Fibroblast of skin of left quadriceps (primary cell): ENCODE results near the gene OR1S2.
"Not testable (repeated sequence)": the region's sequence is repeated elsewhere in the genome, so short reads cannot be mapped to it uniquely, and the experiment has no call there.

ENCODE experiments used
- DNase-seq, 2 experiments: peaks; one replicate each; pipeline ENCODE4 v3.0.0-alpha.2; 2013; ENCODE audit warnings: low read depth in 2 of 2

Gene OR1S2, protein sequence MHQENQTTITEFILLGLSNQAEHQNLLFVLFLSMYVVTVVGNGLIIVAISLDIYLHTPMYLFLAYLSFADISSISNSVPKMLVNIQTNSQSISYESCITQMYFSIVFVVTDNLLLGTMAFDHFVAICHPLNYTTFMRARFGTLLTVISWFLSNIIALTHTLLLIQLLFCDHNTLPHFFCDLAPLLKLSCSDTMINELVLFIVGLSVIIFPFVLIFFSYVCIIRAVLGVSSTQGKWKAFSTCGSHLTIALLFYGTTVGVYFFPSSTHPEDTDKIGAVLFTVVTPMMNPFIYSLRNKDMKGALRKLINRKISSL

DNA sequence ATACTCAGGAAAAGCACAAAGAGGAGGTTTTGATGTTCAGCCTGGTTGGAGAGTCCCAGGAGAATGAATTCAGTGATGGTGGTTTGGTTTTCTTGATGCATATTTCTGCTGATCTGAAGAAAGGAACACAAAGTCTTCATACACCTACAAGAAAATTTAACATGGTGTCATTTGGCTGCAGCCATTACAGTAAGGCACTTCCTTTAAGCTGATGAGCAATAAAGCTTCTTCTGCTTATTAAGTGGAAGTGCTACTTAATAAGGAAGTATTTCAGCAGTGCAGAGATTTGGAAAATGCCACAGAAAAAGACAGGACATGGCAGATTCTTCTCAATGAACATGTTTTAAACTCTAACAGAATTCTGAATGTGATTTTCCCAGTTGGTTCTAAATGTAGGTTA, at the start of gene OR1S2:
TSS of gene OR1S2 (minus strand) at position 101 of the 400 bp plus-strand sequence. CDS start at position 101, 0 bp downstream.
- DNase-seq: no peak

DNA sequence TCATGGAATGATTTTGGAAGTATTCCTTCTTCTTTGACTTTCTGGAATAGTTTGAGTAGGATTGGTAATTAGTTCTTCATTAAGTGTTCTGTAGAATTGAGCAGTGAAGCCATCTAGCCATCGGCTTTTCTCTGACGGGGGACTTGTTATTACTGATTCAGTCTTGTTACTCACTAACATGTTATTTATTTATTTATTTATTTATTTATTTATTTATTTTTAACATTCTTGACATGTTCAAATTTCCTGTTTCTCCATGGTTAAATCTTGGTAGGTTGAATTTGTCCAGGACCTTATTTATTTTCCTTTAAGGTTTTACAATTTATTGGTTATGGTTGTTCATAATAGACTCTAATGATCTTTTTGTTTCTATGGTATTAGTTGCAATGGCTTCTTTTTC, 40.0 kb upstream of the OR1S2 start:
- DNase-seq: no peak

DNA sequence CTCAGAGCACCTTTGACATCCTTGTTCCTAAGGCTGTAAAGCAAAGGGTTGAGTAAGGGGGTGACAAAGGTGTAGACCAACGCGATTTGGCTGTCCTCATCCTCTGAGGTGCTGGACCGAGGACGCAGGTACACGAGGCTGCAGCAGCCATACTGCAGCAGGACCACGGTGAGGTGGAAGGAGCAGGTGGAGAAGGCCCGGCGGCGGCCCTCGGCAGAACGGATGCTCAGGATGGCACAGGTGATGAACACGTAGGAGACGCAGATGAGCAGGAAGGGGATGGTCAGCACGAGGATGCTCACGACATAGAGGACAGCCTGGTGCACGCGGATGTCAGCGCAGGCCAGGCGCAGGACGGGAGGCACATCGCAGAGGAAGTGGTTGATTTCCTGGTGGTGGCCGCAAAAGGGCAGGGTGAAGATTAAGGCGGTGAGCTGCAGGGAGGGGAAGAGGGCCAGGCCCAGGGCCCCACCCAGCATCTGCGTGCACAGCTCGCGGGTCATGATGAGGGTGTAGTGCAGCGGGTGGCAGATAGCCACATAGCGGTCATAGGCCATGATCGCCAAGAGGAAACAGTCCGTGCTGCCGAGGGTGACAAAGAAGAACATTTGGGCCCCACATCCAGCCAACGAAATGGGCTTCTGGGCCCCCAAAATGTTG, 24.1 kb upstream of the OR1S2 start:
- DNase-seq: no peak

DNA sequence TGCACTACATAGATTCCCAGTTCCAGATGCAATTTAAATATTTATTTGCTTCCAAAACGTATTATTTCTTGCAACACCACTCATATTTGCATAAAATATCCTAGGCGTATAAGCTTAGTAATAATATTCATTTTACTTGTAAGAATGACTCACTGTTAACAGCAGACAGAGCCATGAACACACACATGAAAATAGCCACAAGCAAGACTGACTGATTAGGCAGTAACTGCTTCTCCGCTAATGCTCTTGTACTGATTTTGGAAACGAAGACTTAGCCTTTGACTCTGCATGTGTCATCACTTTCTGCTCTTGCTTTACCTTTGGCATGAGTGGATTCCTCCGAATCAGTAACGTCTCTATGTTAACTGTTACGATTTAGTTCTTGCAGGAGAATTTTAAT, 18.8 kb upstream of the OR1S2 start:
- no peak for DNase-seq

DNA sequence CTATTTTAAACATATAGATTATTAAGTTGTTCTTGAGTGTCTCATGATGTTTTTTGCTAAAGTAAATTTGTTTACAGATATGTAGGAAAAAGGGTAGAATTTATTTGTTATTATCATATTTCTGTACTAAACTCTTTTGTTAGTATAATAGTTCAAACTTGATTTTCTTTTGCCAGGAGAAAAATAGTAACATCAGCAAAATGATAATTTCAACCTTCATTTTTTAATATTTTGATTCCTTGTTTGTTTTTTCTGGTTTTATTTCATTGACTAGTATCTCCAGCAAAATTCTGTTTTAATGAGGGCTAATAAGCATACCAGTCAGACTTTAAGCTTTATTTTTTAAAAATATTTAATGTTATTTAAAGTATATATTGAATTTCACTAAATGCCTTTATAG, 12.5 kb upstream of the OR1S2 start:
- DNase-seq: no peak

DNA sequence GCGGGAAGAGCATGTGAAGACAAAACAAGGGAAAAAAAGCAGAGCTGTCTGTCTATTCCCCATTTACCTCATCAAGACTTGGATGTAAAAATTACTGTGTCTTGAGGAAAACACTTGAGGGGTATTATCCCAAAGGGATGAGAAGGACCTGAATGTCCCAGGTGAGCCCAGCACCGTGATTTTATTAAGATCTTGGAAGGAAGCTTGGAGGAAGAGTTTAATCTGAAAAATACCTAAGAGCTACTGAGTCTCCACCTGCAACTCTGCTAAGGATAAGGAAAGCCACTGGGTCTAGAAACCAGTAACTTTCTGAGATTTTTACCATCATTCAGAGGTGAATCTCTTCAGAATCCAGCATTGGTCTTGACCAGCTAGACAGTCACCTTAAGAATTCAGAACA, 8.5 kb upstream of the OR1S2 start, which contains the start of gene OR1S1:
TSS of gene OR1S1 (plus strand) at position 301 of the 400 bp plus-strand sequence.
- not testable (repeated sequence) for DNase-seq

DNA sequence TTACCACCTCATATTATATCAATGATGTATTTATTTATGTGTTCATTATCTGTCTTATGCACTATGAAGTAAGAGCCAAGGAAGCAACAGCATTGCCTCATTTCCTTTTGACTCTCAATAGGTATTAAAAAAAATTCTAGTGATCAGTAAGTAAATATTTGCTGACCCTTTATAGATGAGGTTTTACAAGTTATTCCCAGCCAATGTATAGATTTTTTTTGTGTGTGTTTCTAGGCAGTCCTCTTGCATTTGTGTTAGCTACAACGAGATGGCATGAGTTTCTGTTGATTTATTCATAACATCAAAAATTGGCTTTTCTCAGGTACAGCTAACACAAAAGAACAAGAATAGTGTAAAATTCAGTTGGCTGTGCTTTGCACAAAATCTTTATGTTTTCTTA, 4.7 kb downstream of the OR1S2 start:
- DNase-seq: no peak

DNA sequence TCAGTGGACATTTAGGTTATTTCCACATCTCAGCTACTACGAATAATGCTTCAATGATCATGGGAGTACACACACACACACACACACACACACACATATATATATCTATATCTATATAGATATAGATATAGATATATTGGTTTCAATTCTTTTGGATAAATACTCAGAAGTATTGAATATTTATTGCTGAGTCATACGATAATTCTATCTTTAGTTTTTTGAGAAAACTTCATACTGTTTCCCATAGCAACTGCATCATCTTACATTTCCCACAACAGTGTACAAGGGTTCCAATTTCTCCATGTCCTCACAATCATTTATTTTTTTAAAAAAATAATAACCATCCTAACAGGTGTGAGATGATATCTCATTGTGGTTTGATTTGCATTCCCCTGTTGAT, 8.0 kb downstream of the OR1S2 start:
- DNase-seq: no peak

DNA sequence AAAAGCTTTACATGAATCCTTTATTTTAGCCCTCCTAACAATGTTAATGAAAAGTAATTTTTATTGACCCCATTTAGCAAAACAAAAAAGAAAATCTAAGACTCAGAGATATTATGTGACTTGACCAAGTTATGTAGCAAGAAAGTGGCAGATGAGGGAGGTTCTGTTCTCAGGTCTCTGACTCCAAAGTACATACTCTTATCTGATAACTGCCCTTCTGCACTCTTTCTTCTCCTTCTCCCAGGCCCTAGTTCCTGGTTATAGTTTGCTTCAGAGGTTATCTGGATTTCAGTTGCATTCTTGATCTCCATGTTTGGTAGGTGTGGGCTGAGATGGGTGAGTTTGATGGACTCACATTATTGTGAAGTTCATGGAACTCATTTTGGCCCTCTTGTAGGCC, 10.6 kb downstream of the OR1S2 start:
- no peak for DNase-seq

DNA sequence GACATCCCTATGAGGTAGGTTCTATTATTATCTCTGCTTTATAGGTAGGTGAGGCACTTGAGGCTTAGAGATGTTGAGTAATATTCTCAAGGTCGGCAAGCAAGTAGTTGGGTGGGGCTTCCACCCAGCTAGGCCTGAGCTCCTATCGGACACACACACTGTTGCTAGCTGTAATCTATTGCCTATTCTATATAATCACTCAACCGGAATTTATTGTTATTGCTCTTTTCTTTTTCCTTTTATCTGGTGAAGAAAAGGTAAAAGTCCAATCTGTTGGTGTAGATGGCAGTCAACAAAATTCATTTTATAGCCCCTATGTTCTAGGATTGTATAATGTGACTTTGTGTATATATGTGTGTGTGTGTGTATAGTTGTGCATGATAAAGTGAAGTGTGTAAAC, 11.7 kb downstream of the OR1S2 start:
- no peak for DNase-seq

DNA sequence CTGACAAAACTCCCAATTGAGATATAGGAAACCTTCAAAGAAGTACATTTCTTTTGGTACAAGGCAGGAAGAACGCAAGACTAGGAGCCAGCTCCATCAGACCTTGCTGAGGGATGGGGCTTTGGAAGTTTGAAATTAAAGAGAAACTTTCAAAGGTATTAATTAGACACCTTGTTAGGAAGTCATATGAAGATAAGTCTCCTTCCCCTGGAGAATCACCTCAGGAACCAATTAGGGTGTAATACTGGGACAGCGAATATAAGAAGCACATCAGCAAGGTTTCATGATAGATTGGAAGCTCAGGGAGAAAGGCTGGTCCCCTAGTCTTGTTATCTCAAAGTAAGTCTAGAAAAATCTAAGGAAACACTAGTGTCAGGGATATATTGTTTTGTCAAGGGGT, 15.2 kb downstream of the OR1S2 start, which contains the start of gene OR9Q2:
TSS of gene OR9Q2 (plus strand) at position 301 of the 400 bp plus-strand sequence. CDS start 1,421 bp downstream, outside the sequence.
- DNase-seq: no peak

DNA sequence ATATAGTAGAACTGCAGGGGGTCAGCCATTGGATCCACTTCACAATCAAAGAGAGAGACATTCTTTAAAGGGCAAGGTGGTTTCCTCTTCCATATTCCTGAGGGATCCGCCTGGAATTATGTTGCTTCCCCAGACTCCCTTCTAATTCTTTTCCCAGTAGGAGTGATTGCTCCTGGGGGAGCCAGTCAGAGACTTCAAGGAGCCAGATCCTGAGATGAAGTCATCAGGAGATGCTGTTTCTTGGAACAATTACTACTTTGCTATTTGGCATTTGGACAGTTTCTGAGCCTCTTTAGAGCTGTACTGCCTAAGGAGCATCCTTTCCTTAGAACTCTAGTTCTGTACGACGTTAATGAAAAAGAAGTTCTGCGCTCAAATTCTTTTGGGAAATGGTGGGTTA, 17.0 kb downstream of the OR1S2 start:
- no peak for DNase-seq

DNA sequence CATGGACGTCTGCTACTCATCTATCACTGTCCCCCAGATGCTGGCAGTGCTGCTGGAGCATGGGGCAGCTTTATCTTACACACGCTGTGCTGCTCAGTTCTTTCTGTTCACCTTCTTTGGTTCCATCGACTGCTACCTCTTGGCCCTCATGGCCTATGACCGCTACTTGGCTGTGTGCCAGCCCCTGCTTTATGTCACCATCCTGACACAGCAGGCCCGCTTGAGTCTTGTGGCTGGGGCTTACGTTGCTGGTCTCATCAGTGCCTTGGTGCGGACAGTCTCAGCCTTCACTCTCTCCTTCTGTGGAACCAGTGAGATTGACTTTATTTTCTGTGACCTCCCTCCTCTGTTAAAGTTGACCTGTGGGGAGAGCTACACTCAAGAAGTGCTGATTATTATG, 24.3 kb downstream of the OR1S2 start:
- DNase-seq: no peak

DNA sequence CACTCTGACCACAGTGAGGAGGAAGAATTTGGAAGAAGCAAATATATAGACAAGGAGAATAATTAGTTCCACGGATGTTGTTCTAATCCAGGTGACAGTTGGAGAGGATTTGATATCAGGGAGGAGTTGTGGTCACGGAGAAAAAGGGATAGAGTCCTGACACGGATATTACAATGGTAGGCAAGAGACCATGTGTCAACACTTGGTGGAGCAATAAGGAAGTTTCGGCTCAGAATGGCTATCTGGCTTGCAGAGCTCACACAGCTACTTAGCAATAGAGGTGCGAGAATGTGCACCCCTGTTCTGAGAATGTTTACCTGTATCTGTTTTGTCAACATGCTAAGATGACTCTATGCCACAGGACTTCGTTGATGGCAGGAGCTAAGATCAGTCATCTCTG, 25.5 kb downstream of the OR1S2 start:
- DNase-seq: no peak

DNA sequence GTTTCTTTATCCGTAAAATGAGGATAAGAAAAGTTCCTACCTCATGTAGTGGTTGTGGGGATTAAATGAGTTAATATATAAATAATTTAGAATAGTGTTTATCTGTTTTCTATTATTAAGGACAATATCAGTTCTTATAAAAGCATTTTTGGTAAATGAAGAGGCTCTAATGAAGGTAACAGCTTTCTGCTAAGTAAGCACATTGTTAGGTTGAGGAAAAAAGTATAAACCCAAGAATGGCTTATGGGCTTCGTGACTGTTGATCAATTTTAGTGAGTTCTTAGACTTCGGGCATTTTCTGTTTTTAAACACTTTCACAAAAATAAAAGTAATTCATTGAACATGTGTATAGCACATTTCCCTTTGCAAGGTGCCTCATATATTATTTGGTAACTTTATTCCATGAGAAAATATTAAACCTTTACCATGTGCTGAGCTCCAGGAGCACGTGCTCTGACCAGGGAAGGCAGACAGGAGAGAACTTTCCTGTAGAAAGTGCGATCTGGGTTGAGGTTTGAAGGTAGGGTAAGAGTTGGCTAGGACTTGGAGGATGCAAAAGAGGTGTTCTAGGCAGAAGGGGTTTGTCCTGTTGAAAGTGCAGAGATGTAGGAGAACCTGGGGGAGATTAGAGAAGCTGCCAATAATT, 26.4 kb downstream of the OR1S2 start:
- DNase-seq: no peak

DNA sequence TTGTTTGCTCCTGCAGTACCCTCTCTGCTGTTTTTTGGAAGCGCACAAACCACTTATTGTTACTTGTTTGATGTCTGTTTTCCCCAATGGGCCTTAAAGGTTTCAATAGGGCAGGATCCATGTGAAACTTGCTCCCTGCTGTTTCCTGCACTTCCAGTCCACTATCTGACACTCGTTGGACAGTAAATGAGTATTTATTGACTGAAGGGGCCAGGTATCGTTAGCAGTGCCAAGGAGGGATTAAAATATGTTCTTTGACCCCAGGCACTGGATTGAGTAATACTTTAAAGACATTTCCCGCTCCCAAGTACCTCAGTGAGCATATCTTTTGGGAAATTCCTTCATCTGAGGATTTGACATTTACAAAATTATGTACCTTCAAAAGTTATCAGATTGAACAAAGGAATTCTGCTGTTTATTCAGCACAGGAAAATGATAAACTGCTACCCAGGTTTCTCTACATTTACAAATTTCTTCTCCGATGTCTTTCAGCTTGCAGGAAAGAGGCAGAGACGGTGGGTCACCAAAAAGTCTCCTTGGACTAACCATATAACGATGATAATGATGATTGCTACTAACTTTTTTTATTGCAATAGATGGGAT, 38.3 kb downstream of the OR1S2 start:
- no peak for DNase-seq

DNA sequence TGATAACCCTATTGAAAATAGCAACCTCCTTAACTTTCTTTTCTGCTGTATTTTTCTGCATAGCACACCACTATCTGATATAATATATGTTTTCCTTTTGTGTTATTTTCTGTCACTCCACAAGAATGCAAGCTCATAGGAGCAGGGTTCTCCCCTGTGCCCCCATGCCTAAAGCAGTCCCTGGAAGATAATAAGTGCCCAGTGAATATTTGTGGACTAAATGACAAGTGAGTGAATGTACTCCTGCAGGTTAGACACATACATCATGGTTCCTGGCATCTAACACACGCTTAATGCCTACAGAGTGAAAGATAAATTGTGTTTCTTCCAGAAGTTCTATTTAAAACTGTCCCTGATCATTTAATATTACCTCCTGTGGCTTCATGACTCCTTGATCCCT, 39.0 kb downstream of the OR1S2 start:
- no peak for DNase-seq

DNA sequence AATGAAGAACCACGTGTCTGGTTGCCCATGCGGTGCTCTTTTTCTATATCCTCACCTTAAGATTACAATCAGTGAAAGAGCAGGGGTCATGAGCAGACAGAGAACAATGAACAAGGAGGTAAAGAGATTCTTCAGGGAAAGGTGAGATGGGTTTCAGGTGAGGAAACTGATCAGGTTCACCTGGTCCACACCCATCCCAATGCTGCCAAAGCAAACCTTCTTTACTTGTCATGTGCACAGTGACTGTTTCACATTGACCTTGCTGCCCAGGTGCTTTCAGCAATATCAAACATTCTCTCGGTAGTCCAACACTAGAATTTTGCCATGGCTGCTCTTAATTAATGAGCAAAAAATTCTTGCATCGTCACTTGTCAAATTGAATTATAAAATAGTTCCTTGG, 39.6 kb downstream of the OR1S2 start:
- DNase-seq: no peak
